Adrenal gland (tissue), 5 donors: ENCODE data around the gene FNDC4.

Source experiments
- CTCF ChIP-seq, 6 experiments: fragments of 450-650 bp in 4 of 6; fragments of 200-600 bp in 2 of 6; sonication (generic) in 1 of 6; IDR thresholded peaks; 1 replicate in 5 of 6; 2 replicates in 1 of 6; pipeline versions ENCODE4 v1.5.1 to v1.8.0; 2016 to 2021; ENCODE audit warnings: antibody characterized with exemption in 6 of 6, mild to moderate bottlenecking in 2 of 6, moderate library complexity in 1 of 6
- POLR2A ChIP-seq, 2 donors: fragments of 450-650 bp; IDR thresholded peaks; one replicate each; pipeline ENCODE4 v1.6.1; 2017; ENCODE audit warnings: antibody characterized with exemption in 2 of 2, mild to moderate bottlenecking in 2 of 2, moderate library complexity in 1 of 2
- donor health status: DM: no; HTN: no; CAD: no.

DNA sequence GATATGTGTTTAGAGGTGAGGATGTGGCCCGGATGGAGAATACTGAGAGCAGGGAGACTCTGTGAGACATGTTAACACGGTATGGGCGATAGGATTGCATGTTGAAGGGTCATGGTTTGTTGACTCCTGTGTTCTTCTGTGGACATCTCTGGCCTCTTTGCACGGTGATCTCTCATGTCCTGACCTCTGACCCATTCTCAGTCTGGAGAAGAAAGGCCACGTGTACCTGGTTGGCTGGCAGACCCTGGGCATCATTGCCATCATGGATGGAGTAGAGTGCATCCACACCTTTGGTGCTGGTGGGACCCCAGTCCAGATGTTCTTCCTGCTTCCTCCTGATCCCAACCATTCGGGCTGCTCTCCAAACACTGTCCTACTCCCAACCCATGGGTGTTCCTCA is 11.6 kb upstream of the FNDC4 start:
- TF ChIP-seq CTCF (IDR thresholded peaks at IDR 0.05), result no peak
- TF ChIP-seq POLR2A (IDR thresholded peaks at IDR 0.05), result no peak
